Suprapubic skin (tissue), 3 donors: ENCODE data around the gene FCGR1A.
"Not testable (repeated sequence)": the region's sequence is repeated elsewhere in the genome, so short reads cannot be mapped to it uniquely, and the experiment has no call there.

Experiments
- EP300 ChIP-seq: sonication (generic); formaldehyde crosslinking; IDR thresholded peaks from one replicate; pipeline ENCODE4 v1.6.1; 2017; ENCODE audit warnings: antibody characterized with exemption
- TF ChIP-seq, protein P1 (sequence below), 2 donors: fragments of 200-600 bp in 1 of 2; fragments of 450-650 bp in 1 of 2; sonication (generic) in 1 of 2; IDR thresholded peaks; one replicate each; pipeline ENCODE4 v1.5.1; 2016 to 2019; ENCODE audit warnings: antibody characterized with exemption in 2 of 2, mild to moderate bottlenecking in 1 of 2, moderate library complexity in 1 of 2

DNA sequence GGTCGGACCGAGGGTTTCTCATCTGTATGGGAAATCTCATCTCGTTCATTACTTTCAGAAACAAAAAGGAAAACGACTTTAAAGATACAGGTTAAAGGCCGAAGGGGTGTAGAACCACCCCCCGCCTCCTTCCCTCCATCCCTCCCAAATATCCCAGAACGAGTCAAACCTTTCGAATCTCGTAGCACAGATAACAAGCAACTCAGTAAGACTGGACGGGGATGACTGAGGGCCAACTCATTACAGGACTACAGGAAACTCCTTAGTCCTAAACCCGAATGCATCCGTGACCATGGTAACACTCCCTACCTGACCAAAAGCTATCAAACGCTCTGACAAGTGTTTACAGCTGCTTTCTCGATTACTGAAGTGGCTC lies 29.0 kb downstream of the FCGR1A start:
- TF ChIP-seq, protein P1, sequence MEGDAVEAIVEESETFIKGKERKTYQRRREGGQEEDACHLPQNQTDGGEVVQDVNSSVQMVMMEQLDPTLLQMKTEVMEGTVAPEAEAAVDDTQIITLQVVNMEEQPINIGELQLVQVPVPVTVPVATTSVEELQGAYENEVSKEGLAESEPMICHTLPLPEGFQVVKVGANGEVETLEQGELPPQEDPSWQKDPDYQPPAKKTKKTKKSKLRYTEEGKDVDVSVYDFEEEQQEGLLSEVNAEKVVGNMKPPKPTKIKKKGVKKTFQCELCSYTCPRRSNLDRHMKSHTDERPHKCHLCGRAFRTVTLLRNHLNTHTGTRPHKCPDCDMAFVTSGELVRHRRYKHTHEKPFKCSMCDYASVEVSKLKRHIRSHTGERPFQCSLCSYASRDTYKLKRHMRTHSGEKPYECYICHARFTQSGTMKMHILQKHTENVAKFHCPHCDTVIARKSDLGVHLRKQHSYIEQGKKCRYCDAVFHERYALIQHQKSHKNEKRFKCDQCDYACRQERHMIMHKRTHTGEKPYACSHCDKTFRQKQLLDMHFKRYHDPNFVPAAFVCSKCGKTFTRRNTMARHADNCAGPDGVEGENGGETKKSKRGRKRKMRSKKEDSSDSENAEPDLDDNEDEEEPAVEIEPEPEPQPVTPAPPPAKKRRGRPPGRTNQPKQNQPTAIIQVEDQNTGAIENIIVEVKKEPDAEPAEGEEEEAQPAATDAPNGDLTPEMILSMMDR (IDR thresholded peaks at IDR 0.05) = not testable (repeated sequence)
- not testable (repeated sequence) for TF ChIP-seq EP300
